H9 (cell line): Measurements from ENCODE around the gene VPS26A. TPM values are rescaled to one million over a fixed set of nuclear protein-coding genes. Genes with fewer than 3 reads are reported as not detected.

ENCODE experiments used
- DNase-seq: peaks from one replicate; pipeline ENCODE4 v3.0.0-alpha.2; 2017
- H2AFZ ChIP-seq: one replicate; pipeline ENCODE4 v1.6.1; 2013; ENCODE audit warnings: mild to moderate bottlenecking, low read length, control low read depth, moderate library complexity
- H2AK5ac ChIP-seq: 2 replicates; pipeline ENCODE4 v1.6.1; 2013; ENCODE audit warnings: low read length, control low read depth, mixed read lengths; ENCODE audit not compliant: insufficient read length
- H2BK120ac ChIP-seq: one replicate; pipeline ENCODE4 v1.6.1; 2013; ENCODE audit warnings: low read depth, mild to moderate bottlenecking, low read length, control low read depth, inconsistent platforms; ENCODE audit not compliant: poor library complexity, severe bottlenecking
- H2BK12ac ChIP-seq: 2 replicates; pipeline ENCODE4 v1.6.1; 2013; ENCODE audit warnings: low read length, control low read depth, mixed read lengths, low read depth; ENCODE audit not compliant: insufficient read length
- H2BK15ac ChIP-seq: 2 replicates; pipeline ENCODE4 v1.6.1; 2013; ENCODE audit warnings: low read depth, low read length, control low read depth
- H2BK20ac ChIP-seq: one replicate; pipeline ENCODE4 v1.6.1; 2013; ENCODE audit warnings: low read depth, mild to moderate bottlenecking, low read length, control low read depth, inconsistent platforms; ENCODE audit not compliant: poor library complexity, severe bottlenecking
- H2BK5ac ChIP-seq: 2 replicates; pipeline ENCODE4 v1.6.1; 2013; ENCODE audit warnings: low read length, control low read depth, mixed read lengths; ENCODE audit not compliant: insufficient read length
- H3K14ac ChIP-seq: 2 replicates; pipeline ENCODE4 v1.6.1; 2013; ENCODE audit warnings: low read length, control low read depth; ENCODE audit not compliant: insufficient read depth
- H3K18ac ChIP-seq: 2 replicates; pipeline ENCODE4 v1.6.1; 2013; ENCODE audit warnings: low read depth, mild to moderate bottlenecking, mixed read lengths, low read length, control low read depth; ENCODE audit not compliant: insufficient read length
- H3K23ac ChIP-seq: 2 replicates; pipeline ENCODE4 v1.6.1; 2013; ENCODE audit warnings: low read length, control low read depth, mixed read lengths, low read depth; ENCODE audit not compliant: insufficient read length
- H3K23me2 ChIP-seq: 2 replicates; pipeline ENCODE4 v1.6.1; 2013; ENCODE audit warnings: low read depth, mild to moderate bottlenecking, mixed read lengths, low read length, control low read depth; ENCODE audit not compliant: insufficient read length, poor library complexity, severe bottlenecking
- H3K27ac ChIP-seq: 2 replicates; pipeline ENCODE4 v1.5.1; 2013; ENCODE audit warnings: low read length, control low read depth, mixed read lengths, low read depth; ENCODE audit not compliant: insufficient read length
- H3K27me3 ChIP-seq: 2 replicates; pipeline ENCODE4 v1.6.1; 2013; ENCODE audit warnings: low read length, control low read depth, inconsistent platforms; ENCODE audit not compliant: insufficient read depth
- H3K4ac ChIP-seq: 2 replicates; pipeline ENCODE4 v1.6.1; 2013; ENCODE audit warnings: low read depth, mild to moderate bottlenecking, control low read depth, inconsistent platforms, low read length, moderate library complexity
- H3K4me1 ChIP-seq: 2 replicates; pipeline ENCODE4 v1.6.1; 2013; ENCODE audit warnings: low read length, control low read depth, inconsistent platforms; ENCODE audit not compliant: insufficient read depth
- H3K4me2 ChIP-seq: 2 replicates; pipeline ENCODE4 v1.6.1; 2013; ENCODE audit warnings: low read length, control low read depth, mixed read lengths; ENCODE audit not compliant: insufficient read length, insufficient read depth
- H3K56ac ChIP-seq: 2 replicates; pipeline ENCODE4 v1.6.1; 2013; ENCODE audit warnings: low read depth, mild to moderate bottlenecking, mixed read lengths, low read length, control low read depth; ENCODE audit not compliant: insufficient read length
- H3K79me1 ChIP-seq: 2 replicates; pipeline ENCODE4 v1.6.1; 2013; ENCODE audit warnings: low read depth, mild to moderate bottlenecking, moderate library complexity, low read length, control low read depth, inconsistent platforms; ENCODE audit not compliant: insufficient read depth, poor library complexity, severe bottlenecking
- H3K79me2 ChIP-seq: 2 replicates; pipeline ENCODE4 v1.6.1; 2013; ENCODE audit warnings: low read length, control low read depth, inconsistent platforms; ENCODE audit not compliant: insufficient read depth
- H3K9ac ChIP-seq: 2 replicates; pipeline ENCODE4 v1.6.1; 2013; ENCODE audit warnings: low read length, control low read depth, mixed read lengths; ENCODE audit not compliant: insufficient read length; ENCODE audit errors: extremely low read depth
- H3K9me3 ChIP-seq: one replicate; pipeline ENCODE4 v1.6.1; 2013; ENCODE audit warnings: low read depth, low read length, inconsistent platforms; ENCODE audit not compliant: control insufficient read depth
- H3T11ph ChIP-seq: one replicate; pipeline ENCODE4 v1.6.1; 2013; ENCODE audit warnings: mild to moderate bottlenecking, low read length, control low read depth, inconsistent platforms
- H4K20me1 ChIP-seq: one replicate; pipeline ENCODE4 v1.6.1; 2013; ENCODE audit not compliant: control insufficient read depth, insufficient read length, insufficient read depth
- H4K5ac ChIP-seq: 2 replicates; pipeline ENCODE4 v1.6.1; 2013; ENCODE audit warnings: low read depth, mild to moderate bottlenecking, mixed read lengths, low read length, control low read depth; ENCODE audit not compliant: insufficient read length
- H4K8ac ChIP-seq: replicated peaks from 2 replicates; pipeline ENCODE4 v1.6.1; 2013; ENCODE audit warnings: low read length, control low read depth, mixed read lengths, low read depth; ENCODE audit not compliant: insufficient read length
- H4K91ac ChIP-seq: 2 replicates; pipeline ENCODE4 v1.6.1; 2013; ENCODE audit warnings: low read depth, mild to moderate bottlenecking, moderate library complexity, mixed read lengths, low read length, control low read depth; ENCODE audit not compliant: insufficient read length
- H3K27ac Mint-ChIP-seq, 3 experiments: 2 replicates in 2 of 3; 3 replicates in 1 of 3; pipeline ENCODE4 v1.8.0; 2020 to 2021; ENCODE audit warnings: mixed read lengths in 3 of 3, mild to moderate bottlenecking in 1 of 3, moderate library complexity in 1 of 3
- H3K27me3 Mint-ChIP-seq: 2 replicates; pipeline ENCODE4 v1.8.0; 2021; ENCODE audit warnings: low read depth, mild to moderate bottlenecking, moderate library complexity, mixed read lengths
- H3K36me3 Mint-ChIP-seq, 3 experiments: 2 replicates in 2 of 3; 3 replicates in 1 of 3; pipeline ENCODE4 v1.8.0; 2020 to 2021; ENCODE audit warnings: low read depth in 3 of 3, mixed read lengths in 3 of 3; ENCODE audit not compliant: insufficient read depth in 1 of 3
- H3K4me1 Mint-ChIP-seq, 2 experiments: 2 replicates each; pipeline ENCODE4 v1.8.0; 2020; ENCODE audit warnings: mixed read lengths in 2 of 2
- H3K4me3 Mint-ChIP-seq, 2 experiments: 2 replicates in 1 of 2; 3 replicates in 1 of 2; pipeline ENCODE4 v1.8.0; 2020 to 2021; ENCODE audit warnings: mild to moderate bottlenecking in 2 of 2, mixed read lengths in 2 of 2, moderate library complexity in 1 of 2
- H3K9me3 Mint-ChIP-seq, 2 experiments: 2 replicates in 1 of 2; 3 replicates in 1 of 2; pipeline ENCODE4 v1.8.0; 2020; ENCODE audit warnings: mild to moderate bottlenecking in 2 of 2, mixed read lengths in 2 of 2, moderate library complexity in 1 of 2
- WGBS: extraction: QIAGEN DNeasy Blood & Tissue Kit; methylation state at CpG from one replicate; pipeline ENCODE4 v1.1.7; 2013; ENCODE audit warnings: missing lambda C conversion rate, low lambda C conversion rate, mixed read lengths; ENCODE audit not compliant: insufficient read length; ENCODE audit errors: extremely low coverage; 5-methylcytosine and 5-hydroxymethylcytosine counted together
- total RNA-seq: library from RNA; stranded (reverse); gene quantifications from 2 replicates; pipeline ENCODE4 v1.2.1, GENCODE V29; 2021
- TF ChIP-seq, protein P1 (sequence below): fragments of 200-600 bp; sonication (generic); conservative IDR thresholded peaks from 3 replicates; pipeline ENCODE4 v1.8.0; 2021; ENCODE audit warnings: antibody characterized with exemption, mild to moderate bottlenecking

The VPS26A gene
- total RNA-seq, 1 experiment from 2014 or later, result 41.8 TPM

DNA sequence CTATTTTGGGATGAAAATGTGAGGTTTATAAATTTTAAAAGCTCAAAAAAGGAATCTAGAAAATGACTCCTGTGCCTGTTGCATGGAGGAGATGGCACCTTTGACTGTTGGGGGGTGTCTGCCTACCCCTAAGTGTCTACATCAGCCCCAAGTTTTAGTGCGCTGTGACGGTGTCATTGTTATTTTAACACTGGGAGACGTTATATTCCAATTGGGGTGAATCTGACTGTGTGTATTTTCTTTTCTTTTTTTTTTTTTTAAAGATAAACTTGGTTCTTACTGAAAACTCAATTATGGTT lies 35.6 kb upstream of the VPS26A start:
- TF ChIP-seq, protein P1, sequence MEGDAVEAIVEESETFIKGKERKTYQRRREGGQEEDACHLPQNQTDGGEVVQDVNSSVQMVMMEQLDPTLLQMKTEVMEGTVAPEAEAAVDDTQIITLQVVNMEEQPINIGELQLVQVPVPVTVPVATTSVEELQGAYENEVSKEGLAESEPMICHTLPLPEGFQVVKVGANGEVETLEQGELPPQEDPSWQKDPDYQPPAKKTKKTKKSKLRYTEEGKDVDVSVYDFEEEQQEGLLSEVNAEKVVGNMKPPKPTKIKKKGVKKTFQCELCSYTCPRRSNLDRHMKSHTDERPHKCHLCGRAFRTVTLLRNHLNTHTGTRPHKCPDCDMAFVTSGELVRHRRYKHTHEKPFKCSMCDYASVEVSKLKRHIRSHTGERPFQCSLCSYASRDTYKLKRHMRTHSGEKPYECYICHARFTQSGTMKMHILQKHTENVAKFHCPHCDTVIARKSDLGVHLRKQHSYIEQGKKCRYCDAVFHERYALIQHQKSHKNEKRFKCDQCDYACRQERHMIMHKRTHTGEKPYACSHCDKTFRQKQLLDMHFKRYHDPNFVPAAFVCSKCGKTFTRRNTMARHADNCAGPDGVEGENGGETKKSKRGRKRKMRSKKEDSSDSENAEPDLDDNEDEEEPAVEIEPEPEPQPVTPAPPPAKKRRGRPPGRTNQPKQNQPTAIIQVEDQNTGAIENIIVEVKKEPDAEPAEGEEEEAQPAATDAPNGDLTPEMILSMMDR, result no peak
- Histone ChIP-seq H3K23ac (no peak overlapping the region), H4K5ac (no peak overlapping the region), H3K23me2 (no peaks in the 10 kb centered on the region), H4K91ac (no peak overlapping the region), H2BK5ac (no peak overlapping the region), H3K27me3 (no peaks in the 10 kb centered on the region), H3K4me1 (no peaks in the 10 kb centered on the region), H3K14ac (no peak overlapping the region), H3K9ac (no peak overlapping the region), H3K79me1 (no peaks in the 10 kb centered on the region), H4K8ac (no peak overlapping the region), H3K56ac (no peak overlapping the region), H2BK20ac (no peak overlapping the region), H2AK5ac (no peak overlapping the region), H3K4me2 (no peak overlapping the region), H3K79me2 (no peaks in the 10 kb centered on the region), H2BK12ac (no peak overlapping the region), H3K9me3 (no peaks in the 10 kb centered on the region), H2AFZ (no peak overlapping the region), H3K27ac (no peak overlapping the region), H3T11ph (no peak overlapping the region), H3K4ac (no peak overlapping the region), H2BK120ac (no peak overlapping the region), H3K18ac (no peak overlapping the region), H2BK15ac (no peak overlapping the region), H4K20me1 (no peaks in the 10 kb centered on the region)
- Mint-ChIP-seq H3K9me3 (no peaks in the 10 kb centered on the region), H3K4me1 (peaks cover 16 to 22% of the 10 kb centered on the region in 2 experiments), H3K27me3 (no peaks in the 10 kb centered on the region; the same call in 1 of the 2 replicates), H3K36me3 (no peaks in the 10 kb centered on the region), H3K4me3 (no peak overlapping the region), H3K27ac (no peak overlapping the region)
- DNase-seq, result no peak
- no CpG with 5 or more reads among the region's 3 CpGs for WGBS
